ENCODE data around the gene SCYGR7.

The SCYGR7 gene

DNA sequence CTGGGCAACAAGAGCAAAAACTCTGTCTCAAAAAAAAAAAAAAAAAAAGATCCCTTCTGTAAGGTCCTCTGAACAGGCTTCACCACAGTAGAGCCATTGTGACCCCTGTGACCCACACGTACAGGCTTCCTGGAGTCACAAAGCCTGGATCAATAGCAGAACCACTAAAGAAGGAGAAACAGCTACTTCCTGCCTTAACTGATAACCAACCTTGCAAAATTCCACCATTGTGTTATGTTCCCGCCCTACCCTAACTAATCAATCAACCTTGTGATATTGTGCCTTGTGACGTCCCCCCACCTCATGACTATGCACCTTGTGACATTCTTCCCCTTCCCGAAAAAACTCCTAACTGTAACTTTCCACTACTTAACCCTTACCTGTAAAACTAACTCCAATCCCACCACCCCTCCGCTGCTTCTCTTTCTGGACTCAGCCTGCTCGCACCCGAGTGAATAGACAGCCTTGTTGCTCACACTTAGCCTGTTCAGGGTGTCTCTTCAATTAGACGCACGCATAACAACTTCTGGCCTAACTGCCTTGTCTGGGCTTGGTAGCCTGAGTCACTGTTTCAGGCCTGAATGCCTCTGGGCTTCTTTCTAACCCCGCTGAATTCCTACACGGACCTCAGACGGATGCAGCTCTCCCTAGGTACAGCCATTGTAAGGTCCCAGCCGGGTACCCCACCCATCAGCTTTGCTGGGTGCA is 31.4 kb downstream of the SCYGR7 start:
- no peak overlapping the region for H3K9ac ChIP-seq (ENCODE audit: low read depth, low read length)
- no peaks in the 10 kb centered on the region for H3K36me3 ChIP-seq (ENCODE audit: insufficient read depth, low read length)
- peak overlapping the region; percentile 28; the same call in 1 of the 2 replicates for H3K27ac ChIP-seq (ENCODE audit: low read depth, low read length)
- H3K4me1 ChIP-seq (ENCODE audit: insufficient read depth, low read length): peaks cover 15% of the 10 kb centered on the region
- H3K4me3 ChIP-seq (ENCODE audit: low read length): no peak overlapping the region
- WGBS: 65% methylated on average over 13 of the region's 13 CpGs
- no peaks in the 10 kb centered on the region for H3K27me3 ChIP-seq (ENCODE audit: insufficient read depth, low read length)
- no peaks in the 10 kb centered on the region for H3K9me3 ChIP-seq (ENCODE audit: insufficient read depth, low read depth, low read length)

DNA sequence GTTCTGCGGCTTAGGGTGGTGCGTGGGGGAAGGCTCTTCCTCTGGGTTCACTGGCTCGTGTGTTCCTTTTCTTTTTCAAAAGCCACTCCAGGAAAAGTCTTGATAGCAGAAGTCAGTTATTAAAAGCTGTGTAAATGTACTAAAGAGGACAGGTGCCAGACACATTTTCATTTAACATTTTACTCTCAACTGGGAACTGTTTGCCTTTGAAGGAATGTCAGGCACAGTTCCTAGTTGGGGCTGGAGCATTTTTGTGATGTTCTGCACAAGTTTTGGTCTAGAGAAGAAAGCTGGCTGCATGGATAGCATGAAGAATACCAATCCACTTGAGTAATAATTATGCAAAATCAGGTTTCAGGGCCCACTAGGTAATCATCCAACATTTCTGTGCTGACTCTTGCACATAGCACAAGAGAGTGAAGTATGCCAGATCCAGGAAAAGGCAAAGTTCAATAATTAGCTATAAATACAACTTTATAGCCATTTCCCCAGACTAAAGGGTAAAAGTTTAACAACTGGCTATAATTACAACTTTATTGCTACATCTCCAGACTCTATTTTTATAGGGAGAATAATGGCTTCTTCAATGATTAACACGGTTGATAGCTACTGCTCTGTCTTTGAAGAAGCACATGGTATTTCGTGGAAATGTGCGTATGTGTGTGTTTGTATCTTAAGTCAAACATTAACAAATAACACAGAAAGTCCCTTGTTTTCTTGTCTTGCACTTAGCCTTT is 33.8 kb downstream of the SCYGR7 start:
- Histone ChIP-seq H3K4me1 (ENCODE audit: insufficient read depth, low read length) (peaks cover 15% of the 10 kb centered on the region), H3K4me3 (ENCODE audit: low read length) (no peak overlapping the region), H3K36me3 (ENCODE audit: insufficient read depth, low read length) (no peaks in the 10 kb centered on the region), H3K9ac (ENCODE audit: low read depth, low read length) (no peak overlapping the region), H3K27ac (ENCODE audit: low read depth, low read length) (no peak overlapping the region), H3K9me3 (ENCODE audit: insufficient read depth, low read depth, low read length) (no peaks in the 10 kb centered on the region), H3K27me3 (ENCODE audit: insufficient read depth, low read length) (no peaks in the 10 kb centered on the region)
- WGBS: 97% methylated on average over 6 of the region's 6 CpGs

DNA sequence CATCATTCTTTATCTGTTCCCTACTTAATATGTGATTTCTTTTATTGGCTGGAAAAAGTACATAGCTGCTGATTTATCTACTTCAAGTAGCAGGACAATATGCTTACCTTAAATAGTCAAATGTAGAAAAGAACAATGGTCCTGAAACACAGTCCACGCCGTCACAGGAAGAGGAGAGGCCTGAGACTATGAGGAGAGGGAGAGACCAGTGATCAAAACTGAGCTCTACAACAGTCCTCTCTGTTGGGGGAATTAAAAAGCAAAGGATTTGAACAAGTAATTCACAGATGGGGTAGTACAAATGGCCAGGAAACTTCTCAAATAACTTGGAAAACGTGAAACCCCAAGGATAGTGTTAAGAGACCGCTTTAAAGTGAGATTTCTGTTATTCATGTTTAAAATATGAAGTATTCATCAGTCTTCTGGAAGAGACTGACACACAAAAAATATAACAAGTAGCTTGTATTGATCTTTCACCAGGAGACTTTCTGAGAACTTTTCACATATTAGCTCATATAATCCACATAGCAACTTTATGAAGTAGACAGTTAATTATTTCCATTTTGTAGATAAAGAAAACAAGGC is 37.7 kb downstream of the SCYGR7 start:
- no peaks in the 10 kb centered on the region for H3K27me3 ChIP-seq (ENCODE audit: insufficient read depth, low read length)
- WGBS: 51% methylated on average over 4 of the region's 4 CpGs
- H3K4me1 ChIP-seq (ENCODE audit: insufficient read depth, low read length): no peaks in the 10 kb centered on the region
- H3K9ac ChIP-seq (ENCODE audit: low read depth, low read length): no peak overlapping the region
- no peaks in the 10 kb centered on the region for H3K36me3 ChIP-seq (ENCODE audit: insufficient read depth, low read length)
- no peak overlapping the region for H3K27ac ChIP-seq (ENCODE audit: low read depth, low read length)
- no peaks in the 10 kb centered on the region for H3K9me3 ChIP-seq (ENCODE audit: insufficient read depth, low read depth, low read length)
- no peak overlapping the region for H3K4me3 ChIP-seq (ENCODE audit: low read length)

DNA sequence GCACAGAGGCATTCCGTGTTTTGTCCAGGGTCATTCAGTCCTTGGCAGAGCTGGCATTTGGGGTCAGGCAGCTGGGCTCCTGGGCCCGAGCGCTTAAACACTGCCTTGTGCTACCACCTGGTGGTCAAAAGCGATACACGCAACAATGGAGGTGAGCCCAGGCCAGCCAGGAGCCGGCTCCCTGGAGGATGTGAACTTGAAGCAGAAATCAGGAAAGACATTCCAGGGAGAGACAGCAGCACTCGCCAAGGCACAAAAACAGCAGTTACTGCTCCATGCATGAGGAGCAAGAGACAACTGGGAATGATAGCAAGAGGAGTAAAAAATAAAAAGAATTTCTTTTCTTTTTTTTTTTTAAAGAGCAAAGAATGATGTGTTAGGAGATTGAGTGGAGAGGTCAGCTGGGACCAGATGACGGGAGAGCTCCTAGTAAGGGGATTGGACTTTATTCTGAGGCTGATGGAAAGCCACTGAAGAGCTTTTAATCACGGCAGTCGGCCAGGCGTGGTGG is 38.3 kb downstream of the SCYGR7 start:
- no peaks in the 10 kb centered on the region for H3K27me3 ChIP-seq (ENCODE audit: insufficient read depth, low read length)
- H3K9me3 ChIP-seq (ENCODE audit: insufficient read depth, low read depth, low read length): no peaks in the 10 kb centered on the region
- no peaks in the 10 kb centered on the region for H3K4me1 ChIP-seq (ENCODE audit: insufficient read depth, low read length)
- H3K27ac ChIP-seq (ENCODE audit: low read depth, low read length): no peak overlapping the region
- H3K4me3 ChIP-seq (ENCODE audit: low read length): no peak overlapping the region
- no peaks in the 10 kb centered on the region for H3K36me3 ChIP-seq (ENCODE audit: insufficient read depth, low read length)
- 38% methylated on average over 11 of the region's 11 CpGs for WGBS
- H3K9ac ChIP-seq (ENCODE audit: low read depth, low read length): no peak overlapping the region

DNA sequence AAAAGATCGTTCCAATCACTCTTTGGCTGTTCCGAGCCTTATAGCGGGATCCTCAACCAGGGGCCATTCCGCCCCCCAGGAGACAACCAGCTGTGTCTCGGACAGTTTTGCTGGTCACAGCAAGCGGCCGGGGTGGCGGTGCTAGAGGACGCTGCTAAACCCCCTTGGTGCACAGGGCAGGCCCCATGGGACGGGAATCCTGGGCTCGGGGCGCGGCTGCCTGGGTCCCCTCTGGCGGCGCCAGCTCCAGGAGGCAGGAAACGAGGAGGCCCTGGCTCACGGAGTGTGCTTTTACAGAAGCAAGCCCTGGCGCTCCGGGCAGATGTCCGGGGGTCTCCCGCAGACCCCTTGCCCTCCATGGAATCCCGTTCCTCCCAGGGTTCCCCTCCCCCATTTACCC is 39.7 kb downstream of the SCYGR7 start:
- no peak overlapping the region for H3K27ac ChIP-seq (ENCODE audit: low read depth, low read length)
- H3K9me3 ChIP-seq (ENCODE audit: insufficient read depth, low read depth, low read length): no peaks in the 10 kb centered on the region
- H3K9ac ChIP-seq (ENCODE audit: low read depth, low read length): no peak overlapping the region
- WGBS: 94% methylated on average over 22 of the region's 22 CpGs
- H3K4me1 ChIP-seq (ENCODE audit: insufficient read depth, low read length): peaks cover under 1% of the 10 kb centered on the region; the same call in 1 of the 2 replicates
- H3K36me3 ChIP-seq (ENCODE audit: insufficient read depth, low read length): no peaks in the 10 kb centered on the region
- H3K27me3 ChIP-seq (ENCODE audit: insufficient read depth, low read length): no peaks in the 10 kb centered on the region
- no peak overlapping the region for H3K4me3 ChIP-seq (ENCODE audit: low read length)

DNA sequence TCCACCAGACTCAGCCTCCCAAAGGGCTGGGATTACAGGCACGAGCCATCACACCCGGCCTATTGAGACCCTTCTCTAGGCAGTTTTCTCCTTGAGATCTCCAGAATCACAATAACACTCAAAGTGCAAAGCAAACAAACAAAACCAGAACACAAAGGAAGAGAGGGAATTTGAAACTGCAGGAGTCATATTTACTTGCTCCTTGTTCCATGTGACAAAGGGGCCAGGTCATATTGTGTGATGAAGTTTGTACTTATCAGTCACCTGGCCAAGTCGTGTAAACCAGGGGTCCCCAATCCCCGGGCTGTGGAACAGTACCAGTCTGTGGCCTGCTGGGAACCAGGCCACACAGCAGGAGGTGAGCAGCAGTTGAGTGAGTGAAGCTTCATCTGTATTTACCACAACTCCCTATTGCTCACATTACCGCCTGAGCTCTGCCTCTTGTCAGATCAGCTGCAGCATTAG is 44.1 kb downstream of the SCYGR7 start:
- no peaks in the 10 kb centered on the region for H3K27me3 ChIP-seq (ENCODE audit: insufficient read depth, low read length)
- WGBS: 78% methylated on average over 5 of the region's 5 CpGs
- peaks cover 10% of the 10 kb centered on the region for H3K4me1 ChIP-seq (ENCODE audit: insufficient read depth, low read length)
- no peaks in the 10 kb centered on the region for H3K9me3 ChIP-seq (ENCODE audit: insufficient read depth, low read depth, low read length)
- no peak overlapping the region for H3K4me3 ChIP-seq (ENCODE audit: low read length)
- H3K27ac ChIP-seq (ENCODE audit: low read depth, low read length): no peak overlapping the region; the same call in 1 of the 2 replicates
- no peak overlapping the region for H3K9ac ChIP-seq (ENCODE audit: low read depth, low read length)
- H3K36me3 ChIP-seq (ENCODE audit: insufficient read depth, low read length): no peaks in the 10 kb centered on the region

DNA sequence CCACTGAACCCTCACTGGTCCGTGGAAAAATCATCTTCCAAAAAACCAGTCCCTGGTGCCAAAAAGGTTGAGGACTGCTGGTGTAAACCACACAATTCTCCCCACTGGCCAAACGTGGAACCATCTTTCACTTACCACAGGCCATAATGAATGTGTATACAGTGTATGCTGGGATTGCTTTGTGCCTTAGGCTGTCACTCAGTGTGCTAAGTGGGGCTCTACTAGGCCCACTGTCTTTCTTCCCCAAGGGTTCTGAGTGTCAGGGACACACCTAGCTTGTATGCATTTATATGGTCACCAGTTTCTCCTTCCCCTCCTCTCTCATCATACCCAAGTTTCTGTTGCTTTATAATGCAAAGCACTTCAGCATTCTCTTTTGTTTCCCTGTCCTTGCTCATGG is 44.8 kb downstream of the SCYGR7 start:
- 87% methylated on average over 1 of the region's 2 CpGs for WGBS
- Histone ChIP-seq H3K27ac (ENCODE audit: low read depth, low read length) (no peak overlapping the region), H3K4me1 (ENCODE audit: insufficient read depth, low read length) (peaks cover 10% of the 10 kb centered on the region), H3K9ac (ENCODE audit: low read depth, low read length) (no peak overlapping the region), H3K4me3 (ENCODE audit: low read length) (no peak overlapping the region), H3K27me3 (ENCODE audit: insufficient read depth, low read length) (no peaks in the 10 kb centered on the region), H3K9me3 (ENCODE audit: insufficient read depth, low read depth, low read length) (no peaks in the 10 kb centered on the region), H3K36me3 (ENCODE audit: insufficient read depth, low read length) (no peaks in the 10 kb centered on the region)

DNA sequence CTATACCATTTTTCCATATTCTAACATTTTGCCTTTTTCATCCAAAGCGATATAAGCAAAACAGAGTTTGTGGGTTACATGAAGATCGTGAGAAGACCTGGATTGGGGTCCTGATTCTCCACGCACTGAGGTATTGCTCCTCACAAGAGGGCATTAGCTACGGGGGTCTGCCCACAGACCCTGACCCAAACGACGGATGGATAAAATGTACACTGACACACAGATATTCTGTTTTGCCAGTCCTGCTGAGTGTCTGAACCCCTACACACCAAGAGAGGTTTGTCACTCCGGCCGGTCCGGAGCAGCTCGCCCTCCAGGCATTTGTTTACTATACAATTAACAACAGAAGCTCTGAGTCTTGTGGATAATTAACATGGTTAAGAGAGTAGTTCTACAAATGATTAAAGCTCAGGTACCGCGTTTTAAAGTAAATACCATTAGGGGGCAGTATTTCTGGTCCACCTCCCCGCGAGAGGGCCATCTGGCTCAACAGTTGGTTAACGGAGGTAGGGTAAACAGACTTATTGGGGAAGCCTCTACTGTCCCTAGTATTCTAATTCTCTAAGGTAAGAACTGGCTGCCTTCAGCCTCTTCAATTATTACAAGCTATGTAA is 46.0 kb downstream of the SCYGR7 start:
- WGBS: 47% methylated on average over 15 of the region's 15 CpGs
- H3K4me1 ChIP-seq (ENCODE audit: insufficient read depth, low read length): peaks cover 10% of the 10 kb centered on the region
- no peaks in the 10 kb centered on the region for H3K36me3 ChIP-seq (ENCODE audit: insufficient read depth, low read length)
- no peaks in the 10 kb centered on the region for H3K9me3 ChIP-seq (ENCODE audit: insufficient read depth, low read depth, low read length)
- H3K4me3 ChIP-seq (ENCODE audit: low read length): no peak overlapping the region
- no peaks in the 10 kb centered on the region for H3K27me3 ChIP-seq (ENCODE audit: insufficient read depth, low read length)
- no peak overlapping the region for H3K27ac ChIP-seq (ENCODE audit: low read depth, low read length)
- H3K9ac ChIP-seq (ENCODE audit: low read depth, low read length): no peak overlapping the region

DNA sequence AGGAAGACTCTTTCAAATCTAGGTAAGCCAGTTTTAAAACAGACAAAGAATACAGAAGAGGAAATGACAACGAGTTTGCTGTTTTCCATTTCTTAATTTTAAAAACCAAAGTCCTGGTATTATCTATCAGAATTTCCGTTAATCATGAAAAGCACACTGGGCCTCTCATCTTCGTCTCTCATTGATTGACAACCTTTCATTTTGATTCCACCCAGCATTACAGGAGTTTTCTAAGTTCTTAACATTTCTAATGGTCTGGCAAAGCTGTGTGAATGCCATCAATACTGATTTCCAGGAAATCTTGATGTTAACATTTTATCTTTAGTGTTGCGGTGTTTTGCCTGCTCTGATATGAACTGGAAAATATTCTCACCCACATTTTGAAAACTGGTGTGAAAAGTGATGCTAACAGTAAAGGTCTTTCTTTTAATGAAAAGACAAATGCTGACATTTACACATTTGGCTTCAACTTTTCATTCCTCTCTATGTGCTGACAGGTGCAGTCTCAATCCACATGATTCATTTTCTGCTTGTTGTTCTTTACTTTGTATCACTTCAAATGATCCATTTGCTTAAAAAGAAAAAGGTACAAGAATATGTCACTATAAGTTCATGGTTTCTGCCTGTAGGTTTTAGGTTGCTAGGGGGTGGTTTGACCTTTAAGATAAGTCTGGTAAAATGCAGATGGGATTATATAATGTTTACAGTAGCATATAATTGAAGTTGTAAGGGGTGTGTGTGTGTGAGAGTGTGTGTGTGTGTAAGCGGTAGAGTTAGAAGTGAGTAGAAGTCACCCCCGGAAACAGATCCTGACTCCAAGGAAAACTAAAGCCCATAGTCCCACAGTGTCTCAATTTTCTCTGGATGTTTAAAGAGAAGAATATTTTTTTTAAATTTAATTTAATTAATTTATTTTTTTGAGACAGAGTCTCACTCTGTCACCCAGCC is 47.0 kb downstream of the SCYGR7 start:
- H3K27me3 ChIP-seq (ENCODE audit: insufficient read depth, low read length): no peaks in the 10 kb centered on the region
- H3K4me3 ChIP-seq (ENCODE audit: low read length): no peak overlapping the region
- 95% methylated on average over 5 of the region's 6 CpGs for WGBS
- no peak overlapping the region for H3K27ac ChIP-seq (ENCODE audit: low read depth, low read length)
- H3K9me3 ChIP-seq (ENCODE audit: insufficient read depth, low read depth, low read length): no peaks in the 10 kb centered on the region
- no peak overlapping the region for H3K9ac ChIP-seq (ENCODE audit: low read depth, low read length)
- no peaks in the 10 kb centered on the region for H3K36me3 ChIP-seq (ENCODE audit: insufficient read depth, low read length)
- H3K4me1 ChIP-seq (ENCODE audit: insufficient read depth, low read length): peaks cover 10% of the 10 kb centered on the region

All from HUES64 (cell line).